ENCODE measurements around the gene MICAL2. TPM values are rescaled to one million over a fixed set of nuclear protein-coding genes. Genes with fewer than 3 reads are reported as not detected.

Gene MICAL2
- total and polyA plus RNA-seq, 2 of the 8 experiments (the other 6 are each of a cell fraction or from before 2014, with no cell fraction given) = 1.3 to 4.1 TPM

DNA sequence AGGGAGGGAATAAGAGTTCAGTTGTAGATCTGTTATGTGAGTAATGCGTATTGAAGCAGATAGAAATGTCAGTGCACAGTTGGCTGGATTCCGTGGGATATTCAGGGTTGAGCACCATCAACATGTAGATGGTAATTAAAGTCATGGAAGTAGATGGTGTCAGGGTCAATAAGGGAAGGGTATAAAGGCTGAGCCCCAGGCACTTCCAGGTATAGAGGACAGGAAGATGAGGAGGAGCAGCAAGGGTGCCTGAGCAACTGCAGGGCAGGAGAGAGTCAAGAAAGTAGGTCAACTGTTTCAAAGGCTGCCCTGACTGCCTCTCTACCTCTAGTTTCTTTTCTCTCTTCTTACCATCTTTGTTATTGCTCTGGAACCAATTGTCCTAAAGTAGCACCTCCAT is 85.9 kb downstream of the MICAL2 start:
- Histone ChIP-seq H2AFZ (ENCODE audit: low read length) (no peak overlapping the region), H3K18ac (ENCODE audit: extremely low read depth, low read length) (no peak overlapping the region), H3K79me1 (ENCODE audit: low read depth, low read length) (no peaks in the 10 kb centered on the region), H2BK20ac (ENCODE audit: low read length) (no peak overlapping the region), H2BK5ac (ENCODE audit: low read depth, low read length) (no peak overlapping the region), H3K4me1 (replicated peaks in 1 of 4; ENCODE audit: control insufficient read depth in 3 of 4, insufficient read depth in 4 of 4, low read length in 3 of 4) (peaks cover 0 to 3% (median under 1%) of the 10 kb centered on the region in 4 experiments; a peak in 3 of 7 replicates), H4K20me1 (replicated peaks in 1 of 2; ENCODE audit: control insufficient read depth in 1 of 2, insufficient read depth in 2 of 2, low read length in 2 of 2) (no peaks in the 10 kb centered on the region), H3K27me3 (replicated peaks in 1 of 4; ENCODE audit: control insufficient read depth in 3 of 4, extremely low read depth in 1 of 4, insufficient read depth in 3 of 4, low read length in 3 of 4) (no peaks in the 10 kb centered on the region; a peak in 1 of 7 replicates), H3K36me3 (ENCODE audit: control insufficient read depth in 2 of 4, insufficient read depth in 4 of 4, low read length in 3 of 4) (no peaks in the 10 kb centered on the region), H3K4ac (replicated peaks; ENCODE audit: insufficient read length, low read depth, low read length) (no peak overlapping the region), H2BK12ac (ENCODE audit: low read depth, low read length) (no peak overlapping the region), H3K9me3 (ENCODE audit: insufficient read depth in 2 of 2, low read depth in 1 of 2, low read length in 1 of 2) (no peaks in the 10 kb centered on the region), H3K23me2 (ENCODE audit: low read depth, low read length) (no peaks in the 10 kb centered on the region; the same call in 1 of the 2 replicates), H3K56ac (replicated peaks; ENCODE audit: insufficient read length, low read depth, low read length) (no peak overlapping the region), H4K8ac (ENCODE audit: extremely low read depth, insufficient read depth, low read length) (no peak overlapping the region), H2BK15ac (ENCODE audit: low read length) (no peak overlapping the region), H2AK5ac (ENCODE audit: low read depth, low read length) (no peak overlapping the region), H4K5ac (ENCODE audit: insufficient read length, low read depth, low read length) (no peak overlapping the region), H3K4me2 (ENCODE audit: insufficient read depth in 1 of 2, low read depth in 2 of 2, low read length in 2 of 2) (no peak overlapping the region), H3K14ac (ENCODE audit: insufficient read length) (no peak overlapping the region), H4K91ac (replicated peaks; ENCODE audit: insufficient read length, low read length) (no peak overlapping the region), H3K27ac (ENCODE audit: low read depth, low read length) (no peak overlapping the region), H2BK120ac (replicated peaks; ENCODE audit: low read depth, low read length) (no peak overlapping the region), H3K79me2 (ENCODE audit: control insufficient read depth in 1 of 2, insufficient read depth in 2 of 2, low read length in 2 of 2) (no peaks in the 10 kb centered on the region), H3K9ac (replicated peaks in 1 of 4; ENCODE audit: extremely low read depth in 1 of 4, low read depth in 3 of 4, low read length in 3 of 4) (no peak overlapping the region), H3K4me3 (ENCODE audit: extremely low read depth in 1 of 4, insufficient read depth in 2 of 4, low read depth in 3 of 4, low read length in 4 of 4) (no peak overlapping the region), H3K23ac (ENCODE audit: insufficient read length) (no peak overlapping the region)
- DNase-seq (ENCODE audit: low read depth in 1 of 2, low spot score in 2 of 2) (no peak), FAIRE-seq (no peak)
- CTCF ChIA-PET (ENCODE audit: partially characterized antibody) = no interaction called here
- WGBS, 2 experiments (ENCODE audit: extremely low coverage in 1 of 2, insufficient coverage in 1 of 2, insufficient read length in 1 of 2, insufficient replicate concordance in 2 of 2, low coverage in 1 of 2, low lambda C conversion rate in 2 of 2, missing lambda C conversion rate in 1 of 2) = 81% methylated on average over 2 of the region's 2 CpGs; no CpG with 5 or more reads in 1 of the 2 experiments
- POLR2A ChIA-PET (ENCODE audit: partially characterized antibody) = no interaction called here
- TF ChIP-seq NRF1 (IDR thresholded peaks at IDR 0.05; ENCODE audit: low read depth, low read length) (no peak), FOSL1 (IDR thresholded peaks at IDR 0.05; ENCODE audit: insufficient read depth, low read depth, low read length) (no peak), JUN (IDR thresholded peaks at IDR 0.05; ENCODE audit: low read depth, low read length) (no peak), GTF2F1 (IDR thresholded peaks at IDR 0.05; ENCODE audit: borderline replicate concordance, low read depth, low read length) (no peak), KDM5A (IDR thresholded peaks at IDR 0.05; ENCODE audit: low read length) (no peak), SIRT6 (IDR thresholded peaks at IDR 0.05; ENCODE audit: low read length) (no peak), GABPA (IDR thresholded peaks at IDR 0.05; ENCODE audit: borderline replicate concordance, insufficient read depth, low read length) (no peak), CBX8 (IDR thresholded peaks at IDR 0.05; ENCODE audit: borderline replicate concordance, low read depth, low read length) (no peak), NANOG (IDR thresholded peaks at IDR 0.05; ENCODE audit: insufficient read depth, low read depth, low read length, poor library complexity, severe bottlenecking) (no peak), RBBP5 (IDR thresholded peaks at IDR 0.05; ENCODE audit: borderline replicate concordance, low read depth, low read length) (no peak), CREB1 (IDR thresholded peaks at IDR 0.05) (no peak)
- TF ChIP-seq, protein P1, sequence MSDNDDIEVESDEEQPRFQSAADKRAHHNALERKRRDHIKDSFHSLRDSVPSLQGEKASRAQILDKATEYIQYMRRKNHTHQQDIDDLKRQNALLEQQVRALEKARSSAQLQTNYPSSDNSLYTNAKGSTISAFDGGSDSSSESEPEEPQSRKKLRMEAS (IDR thresholded peaks at IDR 0.05) = no peak
- TF ChIP-seq, protein P2, sequence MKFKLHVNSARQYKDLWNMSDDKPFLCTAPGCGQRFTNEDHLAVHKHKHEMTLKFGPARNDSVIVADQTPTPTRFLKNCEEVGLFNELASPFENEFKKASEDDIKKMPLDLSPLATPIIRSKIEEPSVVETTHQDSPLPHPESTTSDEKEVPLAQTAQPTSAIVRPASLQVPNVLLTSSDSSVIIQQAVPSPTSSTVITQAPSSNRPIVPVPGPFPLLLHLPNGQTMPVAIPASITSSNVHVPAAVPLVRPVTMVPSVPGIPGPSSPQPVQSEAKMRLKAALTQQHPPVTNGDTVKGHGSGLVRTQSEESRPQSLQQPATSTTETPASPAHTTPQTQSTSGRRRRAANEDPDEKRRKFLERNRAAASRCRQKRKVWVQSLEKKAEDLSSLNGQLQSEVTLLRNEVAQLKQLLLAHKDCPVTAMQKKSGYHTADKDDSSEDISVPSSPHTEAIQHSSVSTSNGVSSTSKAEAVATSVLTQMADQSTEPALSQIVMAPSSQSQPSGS (IDR thresholded peaks at IDR 0.05; ENCODE audit: low read length) = no peak

Data from H1 (cell line).